ENCODE measurements around the gene CLASP1.
"Not testable (repeated sequence)": the region's sequence is repeated elsewhere in the genome, so short reads cannot be mapped to it uniquely, and the experiment has no call there.

CLASP1 gene

GRCh38 chr2:121409966-121410365 is 239.3 kb downstream of the CLASP1 start:
- DNase-seq: no peak

- DNase-seq: no peak
These were observed 239.9 kb downstream of the CLASP1 start for GRCh38 chr2:121409388-121409787.

DNA sequence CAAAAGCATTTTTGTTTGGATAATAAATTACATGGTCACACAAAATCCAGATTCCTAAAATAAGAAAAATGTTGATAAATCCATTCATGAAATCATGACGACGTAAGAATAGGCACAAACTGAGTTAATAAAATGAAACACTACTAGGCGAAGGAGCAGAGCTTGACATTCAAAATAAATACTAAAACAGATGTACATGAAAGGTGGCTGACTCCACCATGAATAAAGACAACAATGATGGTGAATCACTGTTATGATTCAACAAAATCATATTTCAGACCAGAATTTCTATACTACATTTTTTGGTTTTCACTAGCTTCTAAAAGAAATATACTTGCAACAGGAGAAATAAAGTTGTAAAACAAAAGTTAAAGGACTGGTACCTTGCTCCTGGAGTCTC is 240.6 kb downstream of the CLASP1 start:
- no peak for DNase-seq

GRCh38 chr2:121405233-121405632 is 244.0 kb downstream of the CLASP1 start:
- no peak for DNase-seq

- DNase-seq: no peak
These were observed 249.1 kb downstream of the CLASP1 start for GRCh38 chr2:121400201-121400600.

- no peak for DNase-seq
These were observed 250.4 kb downstream of the CLASP1 start for GRCh38 chr2:121398853-121399252.

- DNase-seq: no peak
These were observed 259.1 kb downstream of the CLASP1 start for GRCh38 chr2:121390082-121390692.

- no peak for DNase-seq
These were observed 260.9 kb downstream of the CLASP1 start for GRCh38 chr2:121388371-121388770.

DNA sequence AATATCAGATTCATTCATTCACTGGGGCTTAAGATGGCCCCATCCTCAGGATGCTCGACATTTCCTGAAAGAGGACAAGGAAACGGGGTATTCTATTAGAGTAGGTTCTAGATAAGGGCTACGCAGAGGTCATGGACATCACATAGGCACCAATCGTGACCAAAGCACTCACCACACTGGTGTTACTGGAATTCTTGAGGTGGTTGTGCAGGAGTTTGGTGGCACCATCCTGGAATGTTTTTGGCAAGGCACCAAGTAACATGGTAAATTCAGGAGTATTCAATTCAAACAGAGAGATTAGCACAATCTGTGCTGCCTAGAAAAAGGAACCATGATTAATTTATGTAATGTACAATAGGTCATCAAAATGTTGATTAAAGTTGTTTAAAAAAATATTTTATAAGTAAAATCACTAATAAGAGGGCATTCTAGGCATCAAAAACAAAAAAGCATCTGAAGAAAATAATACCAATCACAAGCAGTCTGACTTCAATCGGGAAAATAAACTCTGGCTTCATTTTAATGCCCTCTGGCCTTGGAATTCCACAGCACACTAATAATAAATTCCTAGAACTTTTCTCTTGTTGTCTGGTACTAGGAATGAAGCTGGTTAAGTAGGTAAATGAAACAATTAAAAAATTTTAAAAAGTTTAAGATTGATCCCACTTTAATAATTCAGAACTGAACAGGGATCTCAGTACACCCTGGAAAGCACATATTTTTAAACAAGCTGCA is 261.5 kb downstream of the CLASP1 start:
- no peak for DNase-seq

DNA sequence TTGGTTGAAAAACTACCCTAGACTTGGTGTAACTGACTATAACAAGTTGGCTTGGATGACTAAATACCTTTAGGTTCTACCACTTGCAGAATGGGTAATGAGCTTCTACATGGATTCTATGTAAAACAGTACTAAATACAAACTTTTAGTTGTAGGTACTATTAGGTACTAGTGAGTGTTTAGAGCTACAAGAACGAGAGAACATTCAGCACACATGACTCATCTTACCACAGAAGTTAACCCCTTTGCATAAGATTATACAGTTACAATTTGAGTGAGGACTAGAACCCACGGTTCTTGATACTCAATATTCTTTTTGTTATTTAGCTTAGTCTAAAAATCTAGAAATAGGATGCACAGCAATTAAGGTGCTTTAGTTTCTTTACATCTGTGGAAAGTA is 262.6 kb downstream of the CLASP1 start:
- no peak for DNase-seq

DNA sequence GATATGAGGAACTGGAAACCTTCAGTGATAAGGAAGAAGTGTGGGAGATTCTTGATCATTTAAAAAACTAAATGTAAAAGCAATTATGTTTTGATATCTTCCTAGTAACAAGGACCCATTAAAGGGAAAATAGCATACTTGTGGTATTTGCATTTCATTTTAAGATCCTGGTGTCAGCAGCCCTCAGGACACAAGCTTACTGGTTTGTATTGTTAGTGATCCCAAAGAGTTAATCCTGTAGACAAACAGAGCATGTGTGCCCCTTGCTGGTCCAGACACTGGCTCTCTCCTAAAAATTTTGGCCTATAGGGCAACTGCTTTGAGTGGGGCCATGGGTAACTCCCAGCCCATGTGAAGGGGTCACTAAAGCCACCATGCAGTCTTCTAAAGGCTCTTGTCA is 263.2 kb downstream of the CLASP1 start:
- no peak for DNase-seq

DNA sequence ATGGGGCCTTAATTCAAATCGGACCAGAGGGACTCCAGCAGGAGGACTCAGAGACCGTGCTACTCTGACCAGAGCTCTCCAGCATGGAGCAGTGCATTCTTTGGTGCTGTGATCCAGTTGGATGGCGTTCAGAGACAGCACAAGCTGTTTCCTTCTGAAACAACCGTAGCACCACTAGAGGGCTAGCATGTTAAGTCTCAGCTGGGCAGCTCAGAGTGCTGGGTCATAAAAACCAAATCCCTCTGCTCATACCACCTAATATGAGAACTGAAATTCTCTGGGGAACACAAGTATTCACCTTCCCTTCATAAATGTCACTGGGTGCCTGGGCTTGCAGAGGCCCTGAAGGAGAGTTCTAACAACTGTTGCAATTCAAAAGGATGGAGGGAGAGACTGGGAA is 266.5 kb downstream of the CLASP1 start:
- peak; percentile 15 for DNase-seq

- DNase-seq: no peak
These were observed 271.6 kb downstream of the CLASP1 start for GRCh38 chr2:121377646-121378045.

DNA sequence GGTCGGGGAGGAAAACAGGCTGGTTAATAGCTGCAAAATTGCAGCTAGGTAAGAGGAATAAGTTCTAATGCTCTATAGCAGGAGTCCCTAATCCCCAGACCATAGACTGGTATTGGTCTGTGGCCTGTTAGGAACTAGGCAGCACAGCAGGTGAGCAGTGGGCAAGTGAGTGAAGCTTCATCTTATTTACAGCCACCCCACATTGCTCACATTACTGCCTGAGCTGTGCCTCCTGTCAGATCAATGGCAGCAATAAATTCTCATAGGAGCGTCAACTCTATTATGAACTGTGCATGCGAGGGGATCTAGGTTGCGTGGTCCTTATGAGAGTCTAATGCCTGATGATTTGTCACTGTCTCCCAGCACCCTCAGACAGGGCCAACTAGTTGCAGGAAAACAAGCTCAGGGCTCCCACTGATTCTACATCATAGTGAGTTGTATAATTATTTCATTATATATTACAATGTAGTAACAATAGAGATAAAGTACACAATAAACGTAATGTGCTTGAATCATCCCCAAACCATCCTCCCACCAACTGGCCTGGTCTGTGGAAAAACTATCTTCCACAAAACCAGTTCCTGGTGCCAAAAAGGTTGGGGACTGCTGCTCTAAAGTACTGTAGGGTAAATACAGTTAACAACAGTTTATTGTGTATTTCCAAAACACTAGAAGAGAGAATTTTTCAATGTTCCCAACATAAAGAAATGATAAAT is 272.6 kb downstream of the CLASP1 start:
- DNase-seq: no peak

DNA sequence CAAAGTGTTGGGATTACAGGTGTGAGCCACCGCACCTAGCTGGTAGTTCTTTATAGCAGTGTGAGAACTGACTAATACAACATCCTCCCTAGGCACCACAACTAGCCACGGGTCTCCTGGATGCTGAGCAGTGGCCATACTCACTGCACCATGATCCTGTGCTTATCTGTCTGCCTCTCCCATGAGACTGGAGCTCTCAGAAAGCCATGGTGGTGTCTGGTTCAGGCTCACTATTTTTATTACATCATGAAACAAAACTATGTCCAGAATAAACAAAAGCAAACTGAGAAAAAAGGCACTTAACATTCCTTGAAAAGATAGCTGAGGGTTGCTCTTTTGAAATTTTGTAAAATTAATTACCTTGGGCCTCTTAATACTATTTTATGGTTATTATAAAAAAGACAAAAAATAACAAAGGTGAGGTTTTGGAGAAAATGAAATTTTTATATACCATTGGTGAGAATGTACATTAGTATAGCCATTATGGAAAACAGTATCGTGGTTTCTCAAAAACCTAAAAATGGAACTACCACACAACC is 273.6 kb downstream of the CLASP1 start:
- no peak for DNase-seq

DNA sequence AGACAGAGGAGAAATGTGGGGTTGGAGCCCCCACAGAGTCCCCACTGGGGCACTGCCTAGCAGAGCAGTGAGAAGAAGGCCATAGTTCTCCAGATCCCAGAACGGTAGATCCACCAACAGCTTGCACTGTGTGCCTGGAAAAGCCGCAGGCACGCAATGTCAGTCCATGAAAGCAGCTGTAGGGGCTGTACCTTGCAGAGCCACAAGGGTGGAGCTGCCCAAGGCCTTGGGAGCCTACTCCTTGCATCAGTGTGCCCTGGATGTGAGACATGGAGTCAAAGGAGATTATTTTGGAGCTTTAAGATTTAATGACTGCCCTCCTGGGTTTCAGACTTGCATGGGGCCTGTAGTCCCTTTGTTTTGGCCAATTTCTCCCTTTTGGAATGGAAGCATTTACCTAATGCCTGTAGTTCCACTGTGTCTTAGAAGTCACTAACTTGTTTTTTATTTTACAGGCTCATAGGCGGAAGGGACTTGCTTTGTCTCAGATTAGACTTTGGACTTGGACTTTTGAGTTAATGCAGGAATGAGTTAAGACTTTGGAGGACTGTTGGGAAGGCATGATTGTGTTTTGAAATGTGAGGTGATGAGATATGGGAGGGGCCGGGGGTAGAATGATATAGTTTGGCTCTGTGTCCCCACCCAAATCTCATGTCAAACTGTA is 274.7 kb downstream of the CLASP1 start:
- DNase-seq: not testable (repeated sequence)

GRCh38 chr2:121372721-121373353 is 276.4 kb downstream of the CLASP1 start:
- no peak for DNase-seq

DNA sequence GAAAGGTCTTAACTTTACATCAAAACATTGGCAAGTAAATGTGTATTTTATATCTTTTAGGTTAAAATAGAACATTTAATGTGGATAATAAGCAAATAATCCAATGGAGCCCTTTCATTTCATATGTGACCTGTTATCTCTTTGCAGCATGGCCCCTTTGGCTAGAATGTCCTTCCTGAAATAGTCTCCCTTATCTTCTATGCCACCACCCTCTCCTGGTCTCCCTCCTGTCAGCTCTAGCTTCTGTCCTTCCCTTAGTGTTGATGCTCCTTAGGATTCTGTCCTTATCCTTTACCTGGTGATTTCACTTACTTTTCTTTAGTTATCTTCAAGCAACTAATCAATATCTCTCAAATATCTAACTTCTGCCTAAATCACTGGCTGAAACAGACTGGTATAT is 277.2 kb downstream of the CLASP1 start:
- no peak for DNase-seq

- DNase-seq: no peak
These were observed 280.4 kb downstream of the CLASP1 start for GRCh38 chr2:121368836-121369235.

DNA sequence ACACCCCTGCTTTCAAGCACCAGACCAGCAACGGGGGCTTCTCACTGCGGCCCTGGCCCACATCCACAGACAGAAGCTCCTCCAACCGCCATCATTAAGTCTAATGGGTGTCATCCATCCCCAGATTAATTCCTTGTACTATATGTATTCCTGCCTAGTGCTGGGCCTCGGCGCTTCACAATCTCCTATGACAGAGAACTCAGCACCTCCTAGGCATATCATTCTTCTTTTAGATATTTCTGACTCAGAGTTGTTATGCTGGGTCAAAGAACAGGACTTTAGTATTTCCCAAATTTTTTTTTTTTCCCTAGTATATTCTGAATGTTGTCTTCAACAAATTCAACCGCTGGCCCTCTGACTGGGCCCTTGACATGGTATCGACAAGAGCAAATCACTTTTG is 281.1 kb downstream of the CLASP1 start:
- no peak for DNase-seq

DNA sequence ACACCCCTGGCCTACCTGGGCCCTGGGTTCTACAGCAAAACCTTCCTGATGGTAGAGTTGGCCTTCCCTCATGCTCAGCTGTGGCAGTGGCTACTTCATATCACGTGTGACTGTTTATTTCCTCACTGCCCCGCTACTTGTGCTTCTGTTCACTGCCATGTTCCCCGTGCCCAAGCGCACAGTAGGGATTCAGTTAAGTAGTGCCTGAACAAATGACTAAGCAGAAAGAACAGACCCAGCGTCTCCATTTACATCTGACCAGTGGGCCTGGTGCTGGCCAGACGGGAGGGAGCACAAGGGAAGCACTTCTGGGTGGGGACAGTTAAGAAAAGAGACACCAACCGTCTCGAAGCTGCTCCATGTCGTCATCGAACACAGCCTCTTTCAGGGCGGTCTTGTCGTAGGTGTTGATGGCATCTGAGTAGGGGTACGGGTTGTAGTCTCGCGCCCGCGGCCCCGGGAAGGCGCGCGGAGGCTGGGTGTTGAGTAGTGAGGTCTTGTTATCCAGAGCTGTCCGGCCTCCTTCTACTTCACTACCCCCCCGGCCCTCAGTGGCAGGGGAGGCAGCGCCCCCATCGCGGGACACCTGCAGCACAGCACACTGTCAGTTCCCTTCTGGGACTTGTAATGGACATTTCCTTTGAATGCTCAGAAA is 281.9 kb downstream of the CLASP1 start:
- DNase-seq: no peak

GRCh38 chr2:121366040-121366439 is 283.2 kb downstream of the CLASP1 start:
- DNase-seq: no peak

Data from DMS53 (cell line).